Inflammatory macrophage (primary cell): ENCODE data around the gene BNC2.
A peak's percentile ranks its signal among the peaks of the same experiment; 100 is the strongest.
"Not testable (repeated sequence)": the region's sequence is repeated elsewhere in the genome, so short reads cannot be mapped to it uniquely, and the experiment has no call there.

Experiments used
- DNase-seq, 2 donors: peaks; one replicate each; pipeline ENCODE4 v3.0.0-alpha.2; 2020 to 2022

The BNC2 gene

DNA sequence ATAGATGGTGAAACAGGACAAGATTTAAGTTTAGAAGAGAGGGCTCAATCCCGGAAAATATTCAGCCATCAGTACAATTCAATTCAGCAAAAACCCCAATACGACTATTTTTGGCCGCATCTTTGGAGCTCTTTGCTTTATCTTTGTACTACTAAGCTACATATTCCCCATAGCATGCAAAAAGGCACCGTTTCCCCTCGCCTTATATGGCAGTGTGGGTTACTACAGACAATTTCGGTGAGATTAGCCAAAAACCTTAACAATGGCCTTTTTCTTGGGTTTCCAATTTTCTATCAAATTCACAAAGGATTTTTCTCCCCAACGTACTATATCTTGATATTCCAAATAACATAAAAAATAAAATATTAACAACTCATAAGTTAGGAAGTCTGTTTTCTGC, 382.6 kb downstream of the BNC2 start:
- no peak for DNase-seq

DNA sequence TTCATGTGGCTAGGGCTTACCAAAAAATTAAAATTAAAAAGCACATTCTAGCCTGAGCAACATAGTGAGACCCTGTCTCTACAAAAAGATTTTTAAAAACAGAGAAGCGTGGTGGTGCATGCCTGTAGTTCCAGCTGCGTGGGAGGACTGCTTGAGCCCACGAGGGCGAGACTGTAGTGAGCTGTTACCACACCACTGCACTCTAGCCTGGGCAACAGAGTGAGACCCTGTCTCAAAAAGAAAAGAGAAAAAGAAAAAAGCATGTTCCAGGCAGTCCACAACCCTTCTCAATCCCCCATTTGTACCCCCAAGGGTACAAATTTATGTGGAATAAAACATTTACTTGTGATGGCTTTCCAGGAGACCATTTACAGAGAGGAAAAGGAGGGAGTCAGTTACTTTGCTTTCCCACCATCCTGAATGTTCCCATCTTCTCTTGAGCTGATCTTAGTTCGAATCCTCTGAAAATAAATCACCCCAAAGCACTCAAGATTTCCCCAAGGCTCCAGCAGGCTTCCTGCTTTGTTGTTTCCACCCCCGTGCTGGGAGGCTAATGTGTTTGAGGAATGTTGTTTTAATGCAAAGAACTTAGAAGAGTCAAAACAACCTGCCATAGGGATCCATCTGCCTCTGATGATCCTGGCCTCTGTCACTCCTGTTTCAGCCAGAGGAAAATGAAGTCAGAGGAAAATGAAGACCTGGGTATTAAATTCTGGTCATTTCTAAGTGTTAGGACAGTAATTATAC, 384.7 kb downstream of the BNC2 start:
- DNase-seq: no peak

GRCh38 chr9:16485160-16485559, 385.3 kb downstream of the BNC2 start:
- no peak for DNase-seq

GRCh38 chr9:16484744-16485143, 385.7 kb downstream of the BNC2 start:
- no peak for DNase-seq

DNA sequence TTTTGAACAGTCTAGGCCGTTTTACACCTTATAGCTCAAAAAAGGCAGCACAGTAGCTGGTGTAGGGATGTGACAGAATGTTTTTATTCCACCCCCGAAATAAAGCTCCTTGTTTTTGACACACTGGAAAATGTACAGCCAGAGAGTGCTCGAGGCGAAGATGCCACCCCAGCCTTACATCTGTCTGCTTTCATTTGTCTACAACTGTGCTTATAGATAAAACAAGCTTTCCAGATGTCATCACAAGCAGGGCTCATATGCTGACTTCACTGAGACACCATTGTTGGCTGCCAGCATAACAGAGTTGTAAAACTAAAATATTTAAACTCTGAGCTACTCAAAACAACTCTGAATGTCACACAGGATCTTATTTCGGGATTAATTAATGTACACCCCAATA, 386.3 kb downstream of the BNC2 start:
- no peak for DNase-seq

GRCh38 chr9:16482764-16483163, 387.7 kb downstream of the BNC2 start:
- DNase-seq: no peak

DNA sequence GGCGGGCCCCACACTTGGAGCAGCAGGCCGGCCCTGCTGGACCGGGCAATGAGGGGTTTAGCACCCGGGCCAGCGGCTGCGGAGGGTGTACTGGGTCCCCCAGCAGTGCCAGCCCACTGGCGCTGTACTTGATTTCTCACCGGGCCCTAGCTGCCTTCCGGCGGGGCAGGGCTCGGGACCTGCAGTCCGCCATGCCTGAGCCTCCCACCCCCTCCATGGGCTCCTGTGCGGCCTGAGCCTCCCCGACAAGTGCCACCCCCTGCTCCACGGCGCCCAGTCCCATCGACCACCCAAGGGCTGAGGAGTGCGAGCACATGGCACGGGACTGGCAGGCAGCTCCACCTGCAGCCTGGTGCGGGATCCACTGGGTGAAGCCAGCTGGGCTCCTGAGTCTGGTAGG, 389.9 kb downstream of the BNC2 start:
- not testable (repeated sequence) for DNase-seq

GRCh38 chr9:16475996-16476395, 394.5 kb downstream of the BNC2 start:
- no peak for DNase-seq

DNA sequence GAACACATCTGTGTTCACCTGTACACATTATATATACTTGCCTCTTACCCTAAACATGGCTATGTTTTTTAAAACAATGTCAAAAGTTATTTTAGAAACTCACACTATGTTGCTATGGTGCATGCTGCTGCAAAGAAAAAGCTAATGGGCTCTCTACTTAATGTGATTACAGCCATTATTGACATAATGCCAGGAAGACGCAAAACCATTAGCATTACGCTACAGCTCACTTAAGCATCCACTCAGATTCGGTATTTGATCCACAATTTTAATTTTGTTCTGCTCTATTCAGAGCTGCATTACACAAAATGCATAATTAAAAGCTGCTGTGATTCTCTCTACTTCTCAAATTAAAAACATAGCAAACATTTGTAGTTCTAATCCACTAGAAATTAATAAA, 395.2 kb downstream of the BNC2 start:
- DNase-seq: no peak

DNA sequence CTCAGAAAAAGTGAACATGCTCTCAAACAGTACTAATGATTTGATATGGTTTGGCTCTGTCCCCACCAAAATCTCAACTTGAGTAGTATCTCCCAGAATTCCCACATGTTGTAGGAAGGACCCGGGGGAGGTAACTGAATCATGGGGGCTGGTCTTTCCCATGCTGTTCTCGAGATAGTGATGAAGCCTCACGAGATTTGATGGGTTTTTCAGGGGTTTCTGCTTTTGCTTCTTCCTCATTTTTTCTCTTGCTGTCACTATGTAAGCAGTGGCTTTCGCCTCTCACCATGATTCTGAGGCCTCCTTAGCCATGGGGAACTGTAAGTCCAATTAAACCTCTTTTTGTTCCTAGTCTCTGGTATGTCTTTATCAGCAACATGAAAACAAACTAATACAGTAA, 401.3 kb downstream of the BNC2 start:
- DNase-seq: peak; percentile 10 to 11

- DNase-seq: no peak
Measured at GRCh38 chr9:16461851-16462250, 408.6 kb downstream of the BNC2 start.

DNA sequence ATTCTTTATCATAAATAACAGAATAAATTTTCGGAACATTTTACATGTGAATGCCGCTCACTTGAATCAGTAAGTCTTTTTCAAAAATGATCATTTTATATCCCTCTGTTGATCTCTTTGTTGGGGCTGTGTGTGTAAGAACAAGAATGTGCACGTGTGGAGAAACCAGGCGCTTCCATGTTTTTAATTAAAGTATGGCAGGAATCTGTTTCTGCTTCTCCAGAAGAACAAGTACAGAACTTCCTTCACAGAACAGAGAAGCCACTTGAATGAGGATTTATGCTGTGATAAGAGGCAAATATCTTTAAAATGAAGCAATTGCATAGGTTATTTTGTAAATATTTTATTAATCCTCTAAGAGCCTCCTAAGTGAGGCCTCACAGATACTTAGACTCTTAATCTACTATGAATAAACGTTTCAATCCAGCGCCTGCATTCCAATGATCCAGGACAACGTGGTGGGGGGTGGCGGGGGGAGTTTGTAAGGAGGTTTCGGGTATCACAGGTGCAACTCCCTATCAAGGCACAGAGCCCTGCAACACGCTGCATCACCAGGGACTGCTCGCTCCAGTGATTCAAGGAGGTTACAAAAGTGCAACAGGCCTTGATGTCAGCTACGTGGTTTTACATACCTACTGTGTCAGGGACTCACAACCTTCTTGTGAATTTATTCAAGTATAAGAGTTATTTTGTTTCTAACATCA, 409.2 kb downstream of the BNC2 start:
- DNase-seq: no peak

GRCh38 chr9:16460696-16461095, 409.8 kb downstream of the BNC2 start:
- DNase-seq: no peak

DNA sequence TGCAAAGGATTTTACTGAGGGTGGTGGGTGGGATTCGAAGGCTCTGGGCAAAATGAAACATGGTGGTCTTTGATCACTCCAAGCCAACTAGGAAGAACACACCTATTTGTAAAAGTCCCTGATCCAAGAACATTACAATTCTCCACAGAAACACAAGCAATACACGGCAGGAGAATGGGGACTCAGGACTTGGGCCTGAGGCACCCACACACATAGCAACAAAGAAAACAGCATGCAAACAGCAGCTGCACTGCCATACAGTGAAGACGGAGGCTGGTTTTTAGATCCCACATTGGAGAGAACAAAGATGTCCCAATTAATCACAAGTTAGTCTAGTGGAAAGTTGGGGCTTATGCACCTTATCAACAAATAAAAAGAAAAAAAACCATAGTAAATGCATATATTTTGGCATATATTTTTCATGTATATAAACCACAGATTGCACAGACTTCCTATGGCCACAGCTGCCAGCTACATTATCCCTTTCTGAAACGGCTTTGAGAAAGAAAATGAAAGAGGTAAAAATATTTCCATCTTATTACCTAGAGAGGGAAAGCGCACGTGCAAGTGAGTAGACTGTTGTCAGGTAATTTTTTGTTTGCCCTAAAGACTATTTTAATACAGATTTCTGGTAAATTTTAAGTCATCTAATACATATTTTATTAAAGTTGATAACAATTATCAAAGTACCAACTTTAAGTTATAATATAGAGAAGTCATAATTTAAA, 410.9 kb downstream of the BNC2 start:
- DNase-seq: no peak

GRCh38 chr9:16458696-16459420, 411.6 kb downstream of the BNC2 start:
- DNase-seq: no peak

DNA sequence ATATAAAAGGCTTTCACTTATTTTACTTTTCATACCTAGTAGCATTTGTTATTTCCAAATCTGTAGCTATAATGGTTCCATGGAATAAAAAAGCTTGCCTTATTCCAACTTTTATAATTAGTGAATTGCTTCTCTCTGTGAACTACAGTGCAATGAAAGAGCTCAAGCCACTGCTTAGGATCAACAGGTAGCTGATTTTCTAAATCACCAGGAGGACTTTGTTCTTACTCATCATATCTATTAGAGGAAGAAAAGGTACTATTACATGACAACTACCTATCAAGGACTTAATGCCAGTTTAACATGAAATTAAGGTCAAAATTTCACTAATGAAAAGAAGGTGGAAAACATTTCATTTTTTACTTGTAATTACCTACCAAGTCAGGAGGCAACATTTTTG, 414.6 kb downstream of the BNC2 start:
- DNase-seq: no peak

- no peak for DNase-seq
Measured at GRCh38 chr9:16453390-16453789, 417.1 kb downstream of the BNC2 start.

DNA sequence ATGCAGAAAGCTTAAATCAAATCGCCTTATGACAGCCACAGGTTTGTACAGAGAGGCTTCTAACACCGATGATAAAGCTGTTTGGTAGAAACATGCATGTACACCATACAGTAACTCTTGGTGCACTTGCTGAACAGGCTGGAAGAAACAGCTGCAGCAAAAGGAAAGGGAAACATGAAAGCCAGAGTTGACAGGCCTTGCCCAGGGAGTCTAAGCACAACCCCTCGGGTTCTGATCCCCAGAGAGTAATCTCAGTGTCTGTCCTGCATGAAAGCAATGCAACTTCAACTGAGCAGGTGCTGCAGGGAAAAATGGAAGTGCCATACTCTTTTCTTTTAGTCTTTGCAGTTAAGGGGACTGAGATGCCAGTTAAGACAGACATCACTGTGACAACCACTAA, 419.9 kb downstream of the BNC2 start:
- DNase-seq: no peak

GRCh38 chr9:16450043-16450442, 420.4 kb downstream of the BNC2 start:
- DNase-seq: no peak

- DNase-seq: no peak
Measured at GRCh38 chr9:16449076-16449730, 421.3 kb downstream of the BNC2 start.

DNA sequence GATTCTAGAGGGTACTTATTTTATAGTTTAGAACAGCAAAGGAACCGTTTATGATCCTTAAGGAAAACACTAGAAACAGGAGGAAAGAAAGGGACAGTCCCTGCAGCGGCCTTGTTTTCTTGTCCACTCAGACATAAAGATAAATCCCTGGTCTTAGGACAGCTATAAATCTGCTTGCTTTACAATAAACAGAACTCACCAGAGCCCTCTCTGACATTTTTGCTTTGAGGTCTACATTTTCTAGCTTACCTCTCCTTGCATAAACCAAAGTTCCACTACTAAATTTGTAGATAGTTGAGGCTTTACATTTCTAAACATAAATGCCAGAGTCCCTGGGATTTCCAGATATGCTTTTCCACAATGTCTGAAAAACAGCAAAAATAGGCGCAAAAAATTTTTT, 422.5 kb downstream of the BNC2 start:
- DNase-seq: no peak

DNA sequence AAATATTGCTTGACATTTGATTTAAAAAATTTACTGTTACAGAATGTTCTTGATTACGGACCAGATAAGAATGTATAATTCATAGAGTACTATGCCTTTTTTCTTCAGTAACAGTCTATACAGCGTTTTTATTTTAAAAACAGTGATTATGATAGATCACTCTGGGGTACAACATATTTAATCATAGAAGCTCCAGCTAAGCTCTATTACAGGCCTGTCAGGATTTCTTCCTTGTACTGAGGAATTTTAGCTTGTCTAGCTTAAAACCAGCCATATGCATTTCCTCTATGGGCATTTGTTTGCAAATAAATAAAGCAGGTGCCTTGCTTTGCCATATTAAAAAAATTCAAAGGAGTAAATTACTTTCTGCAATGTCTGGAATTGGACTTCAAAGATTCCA, 423.8 kb downstream of the BNC2 start:
- no peak for DNase-seq
